Neutrophil (primary cell): Measurements from ENCODE around the gene RBM4.

ENCODE experiments used
- H3K27ac ChIP-seq: fragments of 200-600 bp; sonication (generic); 2 replicates; pipeline ENCODE4 v1.5.1; 2016; ENCODE audit warnings: mild to moderate bottlenecking, moderate library complexity
- H3K27me3 ChIP-seq: fragments of 200-600 bp; sonication (generic); 2 replicates; pipeline ENCODE4 v1.6.0; 2016; ENCODE audit warnings: mild to moderate bottlenecking
- H3K36me3 ChIP-seq: fragments of 200-600 bp; sonication (generic); 2 replicates; pipeline ENCODE4 v1.5.1; 2017
- H3K4me1 ChIP-seq, 2 experiments: fragments of 200-600 bp in 1 of 2; sonication (generic) in 1 of 2; 1 replicate in 1 of 2; 2 replicates in 1 of 2; pipeline versions ENCODE4 v1.5.1 to v1.6.1; 2013 to 2016; ENCODE audit warnings: low read depth in 1 of 2, low read length in 1 of 2, mild to moderate bottlenecking in 1 of 2, moderate library complexity in 1 of 2; ENCODE audit not compliant: control insufficient read depth in 1 of 2, insufficient read depth in 1 of 2
- H3K4me3 ChIP-seq, 2 experiments: fragments of 200-600 bp in 1 of 2; sonication (generic) in 1 of 2; 1 replicate in 1 of 2; 2 replicates in 1 of 2; pipeline ENCODE4 v1.5.1; 2013 to 2016; ENCODE audit warnings: low read depth in 1 of 2, low read length in 1 of 2, mild to moderate bottlenecking in 1 of 2, moderate library complexity in 1 of 2
- H3K9me3 ChIP-seq: fragments of 200-600 bp; sonication (generic); 2 replicates; pipeline ENCODE4 v1.5.1; 2016
- TF ChIP-seq, protein P1 (sequence below): fragments of 200-600 bp; sonication (generic); IDR thresholded peaks from 2 replicates; pipeline ENCODE4 v1.5.1; 2016; ENCODE audit warnings: antibody characterized with exemption

RBM4 gene

DNA sequence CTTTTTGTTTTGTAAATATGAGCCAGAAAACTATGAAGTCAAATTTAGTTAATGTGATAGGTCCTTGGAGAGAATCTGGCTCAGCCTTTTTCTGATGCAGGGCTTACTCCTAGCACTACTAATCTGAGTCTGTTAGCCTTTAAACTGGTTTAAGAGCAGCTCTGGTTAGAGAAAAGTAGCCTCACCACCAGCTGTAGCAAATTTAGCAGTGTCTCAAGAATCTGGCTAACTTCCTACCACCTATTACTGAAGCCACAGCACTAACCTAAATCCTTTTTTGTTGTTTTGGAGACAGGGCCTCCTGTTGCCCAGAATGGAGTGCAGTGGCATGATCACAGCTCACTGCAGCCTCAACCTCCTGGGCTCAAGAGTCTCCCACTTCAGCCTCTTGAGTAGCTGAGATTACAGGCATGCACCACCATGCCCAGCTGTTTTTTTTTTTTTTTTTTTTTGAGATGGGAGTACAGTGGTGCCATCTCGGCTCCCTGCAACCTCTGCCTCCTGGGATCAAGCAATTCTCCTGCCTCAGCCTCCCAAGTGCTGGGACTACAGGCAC is 25.3 kb downstream of the RBM4 start:
- H3K9me3 ChIP-seq, result no peaks in the 10 kb centered on the region

DNA sequence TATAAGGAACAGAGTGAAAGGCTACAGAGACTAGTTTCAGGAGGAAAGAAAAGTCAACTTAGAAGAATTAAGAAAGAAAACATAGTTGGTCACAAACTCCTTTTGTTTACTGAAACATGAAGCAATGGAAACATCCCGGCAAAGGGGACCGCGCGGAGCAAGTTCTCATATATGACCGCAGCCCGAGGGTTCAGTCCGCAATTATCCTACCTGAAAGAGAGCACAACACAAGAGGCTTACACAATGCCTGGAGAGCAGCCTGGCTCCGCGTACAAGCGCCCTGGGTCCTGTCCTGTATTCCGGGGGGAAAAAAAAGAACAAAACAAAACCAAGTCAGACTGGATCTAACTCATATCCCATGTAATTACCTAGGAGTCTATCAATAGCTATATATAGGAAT is 26.9 kb downstream of the RBM4 start:
- Histone ChIP-seq H3K4me1 (no peaks in the 10 kb centered on the region), H3K36me3 (peaks cover 60% of the 10 kb centered on the region), H3K27me3 (no peaks in the 10 kb centered on the region), H3K4me3 (no peak overlapping the region), H3K27ac (no peak overlapping the region), H3K9me3 (no peaks in the 10 kb centered on the region)
- TF ChIP-seq, protein P1, sequence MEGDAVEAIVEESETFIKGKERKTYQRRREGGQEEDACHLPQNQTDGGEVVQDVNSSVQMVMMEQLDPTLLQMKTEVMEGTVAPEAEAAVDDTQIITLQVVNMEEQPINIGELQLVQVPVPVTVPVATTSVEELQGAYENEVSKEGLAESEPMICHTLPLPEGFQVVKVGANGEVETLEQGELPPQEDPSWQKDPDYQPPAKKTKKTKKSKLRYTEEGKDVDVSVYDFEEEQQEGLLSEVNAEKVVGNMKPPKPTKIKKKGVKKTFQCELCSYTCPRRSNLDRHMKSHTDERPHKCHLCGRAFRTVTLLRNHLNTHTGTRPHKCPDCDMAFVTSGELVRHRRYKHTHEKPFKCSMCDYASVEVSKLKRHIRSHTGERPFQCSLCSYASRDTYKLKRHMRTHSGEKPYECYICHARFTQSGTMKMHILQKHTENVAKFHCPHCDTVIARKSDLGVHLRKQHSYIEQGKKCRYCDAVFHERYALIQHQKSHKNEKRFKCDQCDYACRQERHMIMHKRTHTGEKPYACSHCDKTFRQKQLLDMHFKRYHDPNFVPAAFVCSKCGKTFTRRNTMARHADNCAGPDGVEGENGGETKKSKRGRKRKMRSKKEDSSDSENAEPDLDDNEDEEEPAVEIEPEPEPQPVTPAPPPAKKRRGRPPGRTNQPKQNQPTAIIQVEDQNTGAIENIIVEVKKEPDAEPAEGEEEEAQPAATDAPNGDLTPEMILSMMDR, result no peak

More for the DNA sequence above, 25.3 kb downstream of the RBM4 start:
- H3K4me1 ChIP-seq, result peaks cover 6% of the 10 kb centered on the region in 2 experiments
- peaks cover 57% of the 10 kb centered on the region for H3K36me3 ChIP-seq
- TF ChIP-seq, protein P1, result no peak
- H3K27ac ChIP-seq, result no peak overlapping the region
- H3K4me3 ChIP-seq, result no peak overlapping the region
- no peaks in the 10 kb centered on the region for H3K27me3 ChIP-seq

DNA sequence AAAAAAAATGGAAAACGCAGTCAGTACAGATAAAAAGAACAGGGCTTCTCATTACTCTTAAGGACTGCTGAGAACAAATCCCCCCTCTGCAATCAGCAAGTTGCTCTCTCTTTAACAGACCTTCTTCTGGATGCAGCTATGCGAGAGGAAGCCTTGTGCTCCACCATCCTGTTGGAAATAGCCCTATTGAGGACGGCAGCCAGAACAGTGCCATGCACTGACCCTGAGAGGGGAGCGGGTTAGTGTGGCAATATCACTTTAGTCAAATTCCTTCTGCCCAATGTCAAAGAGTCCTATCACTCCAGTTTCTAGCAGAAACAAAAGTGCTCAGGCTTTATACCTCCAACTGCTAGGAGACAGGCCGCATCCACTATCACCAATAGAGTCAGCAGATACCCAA is 32.3 kb downstream of the RBM4 start:
- Histone ChIP-seq H3K27me3 (no peaks in the 10 kb centered on the region), H3K9me3 (no peaks in the 10 kb centered on the region), H3K4me3 (no peak overlapping the region), H3K4me1 (peaks cover 4 to 5% of the 10 kb centered on the region in 2 experiments), H3K36me3 (peaks cover 32% of the 10 kb centered on the region), H3K27ac (no peak overlapping the region)
- TF ChIP-seq, protein P1, result no peak

DNA sequence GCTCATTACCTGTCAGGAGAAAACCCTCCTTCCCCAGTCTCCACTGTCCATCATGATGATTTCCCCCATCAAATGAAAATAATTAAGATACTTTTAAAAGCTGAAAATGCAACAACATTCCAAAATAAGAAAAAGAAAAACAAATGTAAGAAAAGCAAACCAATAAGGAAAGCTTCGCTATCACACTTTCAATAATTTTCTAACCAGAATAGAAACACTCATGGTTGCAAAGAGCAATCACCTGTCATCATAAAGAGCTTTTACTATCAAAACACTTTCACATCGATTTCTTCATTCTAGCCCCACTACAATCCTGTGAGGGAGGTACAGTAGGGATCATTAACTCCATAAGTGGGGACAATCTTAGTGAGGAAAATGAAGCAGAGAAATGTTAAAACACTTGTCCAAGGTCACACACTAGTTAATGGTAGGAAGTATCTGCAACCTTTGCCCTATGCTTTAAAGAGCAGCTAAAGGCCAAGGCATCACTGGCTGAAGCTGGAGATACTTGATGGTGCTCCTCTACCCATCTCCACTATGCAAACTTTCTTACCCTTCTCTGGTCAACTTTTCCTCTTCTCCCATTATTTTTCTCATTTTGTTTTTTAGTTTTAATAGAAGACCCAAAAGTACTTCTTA is 36.6 kb downstream of the RBM4 start:
- H3K27ac ChIP-seq, result peak overlapping the region; percentile 65
- no peak overlapping the region for H3K4me3 ChIP-seq

DNA sequence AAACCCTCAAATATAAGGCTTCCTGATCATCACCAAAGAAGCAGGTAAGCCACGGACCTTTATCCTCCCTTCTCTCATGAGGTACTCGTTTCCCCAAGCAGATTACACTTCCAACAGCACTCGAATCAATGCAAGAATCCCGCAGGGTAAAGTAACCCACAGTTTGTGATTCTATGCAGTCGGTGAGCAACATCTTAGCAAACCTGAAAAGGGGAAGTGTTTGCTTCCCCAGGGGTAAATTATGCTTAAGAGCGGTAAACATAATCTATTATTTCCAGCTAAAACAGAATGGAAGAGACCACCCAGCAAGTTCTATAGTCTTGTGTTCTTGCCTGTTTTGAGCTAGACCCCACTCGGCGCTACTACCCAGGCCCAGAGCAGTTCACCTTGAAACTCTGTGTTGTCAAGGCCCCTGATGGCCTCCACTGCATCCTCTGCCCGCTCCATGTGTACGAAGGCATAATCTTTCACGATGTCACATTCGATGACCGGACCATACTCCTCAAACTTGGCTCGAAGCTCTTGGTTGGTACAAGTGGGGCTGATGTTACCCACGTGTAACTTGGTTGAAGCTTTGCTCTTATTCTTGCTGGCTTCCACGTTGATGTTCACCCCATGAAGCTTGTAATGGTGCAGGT is 37.9 kb downstream of the RBM4 start:
- TF ChIP-seq, protein P1, result no peak
- H3K27ac ChIP-seq, result peak overlapping the region; percentile 65

More for the DNA sequence above, 36.6 kb downstream of the RBM4 start:
- Histone ChIP-seq H3K9me3 (no peaks in the 10 kb centered on the region), H3K36me3 (no peaks in the 10 kb centered on the region), H3K4me1 (peaks cover 26 to 28% of the 10 kb centered on the region in 2 experiments), H3K27me3 (no peaks in the 10 kb centered on the region)
- TF ChIP-seq, protein P1, result no peak

More for the DNA sequence above, 37.9 kb downstream of the RBM4 start:
- Histone ChIP-seq H3K27me3 (no peaks in the 10 kb centered on the region), H3K4me1 (peaks cover 26 to 28% of the 10 kb centered on the region in 2 experiments), H3K9me3 (no peaks in the 10 kb centered on the region), H3K36me3 (no peaks in the 10 kb centered on the region), H3K4me3 (peak overlapping the region; percentile 92 to 94)
